H1 (cell line): ENCODE data around the gene CEP72. TPM values are rescaled to one million over a fixed set of nuclear protein-coding genes. Genes with fewer than 3 reads are reported as not detected.

ENCODE experiments used
- CBX8 ChIP-seq: fragments of 300-800, 300-1000 bp; sonication (generic); IDR thresholded peaks from 2 replicates; pipeline ENCODE4 v1.7.1; 2016; ENCODE audit warnings: low read depth, low read length, borderline replicate concordance
- SAP30 ChIP-seq: fragments of 300-600 bp; sonication (generic); IDR thresholded peaks from 2 replicates; pipeline ENCODE4 v1.7.1; 2012; ENCODE audit warnings: low read length, moderate library complexity, mild to moderate bottlenecking, inconsistent platforms; ENCODE audit not compliant: insufficient read depth, insufficient replicate concordance
- polyA plus RNA-seq, 7 experiments: library from polyadenylated mRNA; depleted of rRNA in 3 of 7; stranded (reverse) in 5 of 7; unstranded in 2 of 7; fragments of >200 nt in 5 of 7; fragments of 200-250 nt in 2 of 7; gene quantifications; 1 replicate in 5 of 7; 2 replicates in 1 of 7; 4 replicates in 1 of 7; pipeline versions ENCODE4 v1.2.1 to v1.2.3, GENCODE V29; 2011 to 2013; ENCODE audit warnings: missing spikeins in 2 of 7, mixed read lengths in 2 of 7
- total RNA-seq: library from RNA; stranded (reverse); fragmentation: NEBNext Ultra II Directional; extraction: Animal tissue kit (Norgen Biotek cat#: 25700); gene quantifications from 2 replicates; pipeline ENCODE4 v1.2.1, GENCODE V29; 2021
- TF ChIP-seq, protein P1 (sequence below): fragments of 300-600 bp; sonication (generic); IDR thresholded peaks from 2 replicates; pipeline ENCODE4 v1.7.1; 2012; ENCODE audit warnings: low read length, moderate library complexity, mild to moderate bottlenecking, inconsistent platforms; ENCODE audit not compliant: insufficient replicate concordance

Gene CEP72
- total and polyA plus RNA-seq, 2 of the 8 experiments (the other 6 are each of a cell fraction or from before 2014, with no cell fraction given) = 13.1 to 19.6 TPM

DNA sequence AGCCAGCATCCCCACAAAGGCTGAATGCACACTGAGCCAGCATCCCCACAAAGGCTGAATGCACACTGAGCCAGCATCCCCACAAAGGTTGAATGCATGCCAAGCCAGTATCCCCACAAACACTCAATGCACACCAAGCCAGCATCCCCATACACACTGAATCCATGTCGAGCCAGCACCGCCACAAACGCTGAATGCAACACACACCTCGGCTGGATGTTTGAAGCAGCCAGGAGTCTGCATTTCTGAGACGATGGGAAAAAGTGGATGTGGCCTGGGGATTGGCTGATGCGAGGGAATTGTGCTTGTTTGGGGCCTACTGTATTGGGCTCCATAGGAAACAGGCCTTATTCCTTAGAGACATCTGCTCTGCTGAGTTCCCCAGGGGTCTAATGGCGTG is 30.9 kb upstream of the CEP72 start (continued):
- TF ChIP-seq, protein P1, sequence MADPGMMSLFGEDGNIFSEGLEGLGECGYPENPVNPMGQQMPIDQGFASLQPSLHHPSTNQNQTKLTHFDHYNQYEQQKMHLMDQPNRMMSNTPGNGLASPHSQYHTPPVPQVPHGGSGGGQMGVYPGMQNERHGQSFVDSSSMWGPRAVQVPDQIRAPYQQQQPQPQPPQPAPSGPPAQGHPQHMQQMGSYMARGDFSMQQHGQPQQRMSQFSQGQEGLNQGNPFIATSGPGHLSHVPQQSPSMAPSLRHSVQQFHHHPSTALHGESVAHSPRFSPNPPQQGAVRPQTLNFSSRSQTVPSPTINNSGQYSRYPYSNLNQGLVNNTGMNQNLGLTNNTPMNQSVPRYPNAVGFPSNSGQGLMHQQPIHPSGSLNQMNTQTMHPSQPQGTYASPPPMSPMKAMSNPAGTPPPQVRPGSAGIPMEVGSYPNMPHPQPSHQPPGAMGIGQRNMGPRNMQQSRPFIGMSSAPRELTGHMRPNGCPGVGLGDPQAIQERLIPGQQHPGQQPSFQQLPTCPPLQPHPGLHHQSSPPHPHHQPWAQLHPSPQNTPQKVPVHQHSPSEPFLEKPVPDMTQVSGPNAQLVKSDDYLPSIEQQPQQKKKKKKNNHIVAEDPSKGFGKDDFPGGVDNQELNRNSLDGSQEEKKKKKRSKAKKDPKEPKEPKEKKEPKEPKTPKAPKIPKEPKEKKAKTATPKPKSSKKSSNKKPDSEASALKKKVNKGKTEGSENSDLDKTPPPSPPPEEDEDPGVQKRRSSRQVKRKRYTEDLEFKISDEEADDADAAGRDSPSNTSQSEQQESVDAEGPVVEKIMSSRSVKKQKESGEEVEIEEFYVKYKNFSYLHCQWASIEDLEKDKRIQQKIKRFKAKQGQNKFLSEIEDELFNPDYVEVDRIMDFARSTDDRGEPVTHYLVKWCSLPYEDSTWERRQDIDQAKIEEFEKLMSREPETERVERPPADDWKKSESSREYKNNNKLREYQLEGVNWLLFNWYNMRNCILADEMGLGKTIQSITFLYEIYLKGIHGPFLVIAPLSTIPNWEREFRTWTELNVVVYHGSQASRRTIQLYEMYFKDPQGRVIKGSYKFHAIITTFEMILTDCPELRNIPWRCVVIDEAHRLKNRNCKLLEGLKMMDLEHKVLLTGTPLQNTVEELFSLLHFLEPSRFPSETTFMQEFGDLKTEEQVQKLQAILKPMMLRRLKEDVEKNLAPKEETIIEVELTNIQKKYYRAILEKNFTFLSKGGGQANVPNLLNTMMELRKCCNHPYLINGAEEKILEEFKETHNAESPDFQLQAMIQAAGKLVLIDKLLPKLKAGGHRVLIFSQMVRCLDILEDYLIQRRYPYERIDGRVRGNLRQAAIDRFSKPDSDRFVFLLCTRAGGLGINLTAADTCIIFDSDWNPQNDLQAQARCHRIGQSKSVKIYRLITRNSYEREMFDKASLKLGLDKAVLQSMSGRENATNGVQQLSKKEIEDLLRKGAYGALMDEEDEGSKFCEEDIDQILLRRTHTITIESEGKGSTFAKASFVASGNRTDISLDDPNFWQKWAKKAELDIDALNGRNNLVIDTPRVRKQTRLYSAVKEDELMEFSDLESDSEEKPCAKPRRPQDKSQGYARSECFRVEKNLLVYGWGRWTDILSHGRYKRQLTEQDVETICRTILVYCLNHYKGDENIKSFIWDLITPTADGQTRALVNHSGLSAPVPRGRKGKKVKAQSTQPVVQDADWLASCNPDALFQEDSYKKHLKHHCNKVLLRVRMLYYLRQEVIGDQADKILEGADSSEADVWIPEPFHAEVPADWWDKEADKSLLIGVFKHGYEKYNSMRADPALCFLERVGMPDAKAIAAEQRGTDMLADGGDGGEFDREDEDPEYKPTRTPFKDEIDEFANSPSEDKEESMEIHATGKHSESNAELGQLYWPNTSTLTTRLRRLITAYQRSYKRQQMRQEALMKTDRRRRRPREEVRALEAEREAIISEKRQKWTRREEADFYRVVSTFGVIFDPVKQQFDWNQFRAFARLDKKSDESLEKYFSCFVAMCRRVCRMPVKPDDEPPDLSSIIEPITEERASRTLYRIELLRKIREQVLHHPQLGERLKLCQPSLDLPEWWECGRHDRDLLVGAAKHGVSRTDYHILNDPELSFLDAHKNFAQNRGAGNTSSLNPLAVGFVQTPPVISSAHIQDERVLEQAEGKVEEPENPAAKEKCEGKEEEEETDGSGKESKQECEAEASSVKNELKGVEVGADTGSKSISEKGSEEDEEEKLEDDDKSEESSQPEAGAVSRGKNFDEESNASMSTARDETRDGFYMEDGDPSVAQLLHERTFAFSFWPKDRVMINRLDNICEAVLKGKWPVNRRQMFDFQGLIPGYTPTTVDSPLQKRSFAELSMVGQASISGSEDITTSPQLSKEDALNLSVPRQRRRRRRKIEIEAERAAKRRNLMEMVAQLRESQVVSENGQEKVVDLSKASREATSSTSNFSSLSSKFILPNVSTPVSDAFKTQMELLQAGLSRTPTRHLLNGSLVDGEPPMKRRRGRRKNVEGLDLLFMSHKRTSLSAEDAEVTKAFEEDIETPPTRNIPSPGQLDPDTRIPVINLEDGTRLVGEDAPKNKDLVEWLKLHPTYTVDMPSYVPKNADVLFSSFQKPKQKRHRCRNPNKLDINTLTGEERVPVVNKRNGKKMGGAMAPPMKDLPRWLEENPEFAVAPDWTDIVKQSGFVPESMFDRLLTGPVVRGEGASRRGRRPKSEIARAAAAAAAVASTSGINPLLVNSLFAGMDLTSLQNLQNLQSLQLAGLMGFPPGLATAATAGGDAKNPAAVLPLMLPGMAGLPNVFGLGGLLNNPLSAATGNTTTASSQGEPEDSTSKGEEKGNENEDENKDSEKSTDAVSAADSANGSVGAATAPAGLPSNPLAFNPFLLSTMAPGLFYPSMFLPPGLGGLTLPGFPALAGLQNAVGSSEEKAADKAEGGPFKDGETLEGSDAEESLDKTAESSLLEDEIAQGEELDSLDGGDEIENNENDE = no peak
- TF ChIP-seq SAP30 (no peak), CBX8 (no peak)
